IMR-90 (cell line): ENCODE data around the gene ITPRIP. TPM values are rescaled to one million over a fixed set of nuclear protein-coding genes. Genes with fewer than 3 reads are reported as not detected.

Experiments used
- ATAC-seq: fragments of 200-7000 bp; cut with Tn5 transposase; 2 replicates; pipeline ENCODE4 v1.9.1; 2020; ENCODE audit warnings: low read depth, mild to moderate bottlenecking, moderate library complexity
- BruUV-seq: library from RNA; stranded (reverse); fragments of 400-500 nt; replicated peaks from 2 replicates; lab custom pipeline; 2021; lab: Mats Ljungman, UMichigan
- CTCF ChIA-PET: fragments of 300-600 bp; formaldehyde crosslinking; extraction: SDS; loops from one replicate; lab custom pipeline; 2021; ENCODE audit warnings: antibody characterized with exemption; lab: Yijun Ruan, JAX
- POLR2A ChIA-PET: fragments of 300-600 bp; sonication (Branson Sonifier 250); formaldehyde crosslinking; loops from one replicate; lab custom pipeline; 2022; ENCODE audit warnings: antibody characterized with exemption; ENCODE audit not compliant: unreplicated experiment; lab: Charles Lee
- DNase-seq: peaks from one replicate; pipeline ENCODE4 v3.0.0; 2013
- H2AFZ ChIP-seq: replicated peaks from 2 replicates; pipeline ENCODE3; 2013; ENCODE audit warnings: low read length, mild to moderate bottlenecking; ENCODE audit not compliant: poor library complexity
- H2AK5ac ChIP-seq: 2 replicates; pipeline ENCODE4 v1.6.1; 2013; ENCODE audit warnings: low read depth, low read length, inconsistent platforms
- H2AK9ac ChIP-seq: replicated peaks from 2 replicates; pipeline ENCODE3; 2013; ENCODE audit warnings: mild to moderate bottlenecking, low read depth, low read length, moderate library complexity; ENCODE audit not compliant: poor library complexity
- H2BK120ac ChIP-seq: 2 replicates; pipeline ENCODE4 v1.6.1; 2013; ENCODE audit warnings: low read depth, low read length, inconsistent platforms
- H2BK15ac ChIP-seq: 3 replicates; pipeline ENCODE4 v1.6.1; 2013; ENCODE audit warnings: low read depth, low read length, inconsistent platforms
- H2BK20ac ChIP-seq: 2 replicates; pipeline ENCODE4 v1.6.1; 2013; ENCODE audit warnings: low read depth, mild to moderate bottlenecking, inconsistent platforms, low read length, moderate library complexity
- H2BK5ac ChIP-seq: 2 replicates; pipeline ENCODE4 v1.6.1; 2013; ENCODE audit warnings: mild to moderate bottlenecking, low read depth, low read length, inconsistent platforms; ENCODE audit not compliant: poor library complexity, severe bottlenecking
- H3K14ac ChIP-seq: replicated peaks from 2 replicates; pipeline ENCODE4 v1.6.1; 2013; ENCODE audit warnings: low read depth, low read length, inconsistent platforms
- H3K18ac ChIP-seq: 2 replicates; pipeline ENCODE4 v1.6.1; 2013; ENCODE audit warnings: low read depth, low read length, control low read depth
- H3K23ac ChIP-seq: 2 replicates; pipeline ENCODE4 v1.6.1; 2013; ENCODE audit warnings: low read depth, low read length, inconsistent platforms
- H3K27ac ChIP-seq: 2 replicates; pipeline ENCODE4 v1.5.1; 2013; ENCODE audit warnings: mild to moderate bottlenecking, control low read depth, low read length; ENCODE audit not compliant: insufficient read depth
- H3K27me3 ChIP-seq: 2 replicates; pipeline ENCODE4 v1.6.1; 2013; ENCODE audit warnings: low read length; ENCODE audit not compliant: control insufficient read depth, insufficient read depth
- H3K36me3 ChIP-seq: 2 replicates; pipeline ENCODE4 v1.6.1; 2013; ENCODE audit warnings: low read length, mixed read lengths; ENCODE audit not compliant: control insufficient read depth, insufficient read depth
- H3K4ac ChIP-seq: 2 replicates; pipeline ENCODE4 v1.6.1; 2013; ENCODE audit warnings: low read depth, low read length, inconsistent platforms
- H3K4me1 ChIP-seq: 2 replicates; pipeline ENCODE4 v1.6.1; 2013; ENCODE audit warnings: low read length, mixed read lengths; ENCODE audit not compliant: control insufficient read depth, insufficient read depth
- H3K4me2 ChIP-seq: 2 replicates; pipeline ENCODE4 v1.6.1; 2013; ENCODE audit warnings: low read depth, mild to moderate bottlenecking, control low read depth, low read length, moderate library complexity
- H3K4me3 ChIP-seq: 2 replicates; pipeline ENCODE4 v1.5.1; 2013; ENCODE audit warnings: low read depth, mild to moderate bottlenecking, control low read depth, low read length, moderate library complexity; ENCODE audit not compliant: insufficient read depth
- H3K56ac ChIP-seq: 2 replicates; pipeline ENCODE4 v1.6.1; 2013; ENCODE audit warnings: low read length, inconsistent platforms; ENCODE audit not compliant: insufficient read depth; ENCODE audit errors: extremely low read depth
- H3K79me1 ChIP-seq, 2 experiments: 2 replicates each; pipeline ENCODE4 v1.6.1; 2013; ENCODE audit warnings: low read length in 2 of 2, inconsistent platforms in 1 of 2, low read depth in 1 of 2
- H3K9ac ChIP-seq: 2 replicates; pipeline ENCODE4 v1.6.1; 2013; ENCODE audit warnings: low read depth, low read length, control low read depth
- H3K9me1 ChIP-seq: 2 replicates; pipeline ENCODE4 v1.6.1; 2013; ENCODE audit warnings: low read length, inconsistent platforms; ENCODE audit not compliant: insufficient read depth
- H3K9me3 ChIP-seq: 2 replicates; pipeline ENCODE4 v1.6.1; 2013; ENCODE audit warnings: low read length; ENCODE audit not compliant: control insufficient read depth, insufficient read depth
- H4K20me1 ChIP-seq: 2 replicates; pipeline ENCODE4 v1.6.1; 2013; ENCODE audit warnings: low read length, inconsistent platforms; ENCODE audit not compliant: insufficient read depth
- H4K5ac ChIP-seq: 2 replicates; pipeline ENCODE4 v1.6.1; 2013; ENCODE audit warnings: mild to moderate bottlenecking, low read depth, low read length, control low read depth
- H4K8ac ChIP-seq, 2 experiments: 2 replicates each; pipeline ENCODE4 v1.6.1; 2013; ENCODE audit warnings: low read depth in 2 of 2, low read length in 2 of 2, control low read depth in 1 of 2, inconsistent platforms in 1 of 2
- H4K91ac ChIP-seq: 2 replicates; pipeline ENCODE4 v1.6.1; 2013; ENCODE audit warnings: low read depth, low read length, inconsistent platforms; ENCODE audit not compliant: insufficient read depth
- BHLHE40 ChIP-seq: fragments of 150-350 bp; IDR thresholded peaks from 2 replicates; pipeline ENCODE4 v1.6.1; 2016; ENCODE audit warnings: mild to moderate bottlenecking, low read depth, low read length
- CEBPB ChIP-seq: IDR thresholded peaks from 2 replicates; pipeline ENCODE4 v1.6.1; 2012; ENCODE audit warnings: low read depth, low read length, improper control_type of control experiment
- CHD1 ChIP-seq: IDR thresholded peaks from 2 replicates; pipeline ENCODE4 v1.6.1; 2012; ENCODE audit warnings: low read depth, low read length, improper control_type of control experiment
- FOS ChIP-seq: fragments of 150-350 bp; IDR thresholded peaks from 2 replicates; pipeline ENCODE4 v1.6.1; 2016; ENCODE audit warnings: low read depth, low read length
- MXI1 ChIP-seq: IDR thresholded peaks from 2 replicates; pipeline ENCODE4 v1.6.1; 2012; ENCODE audit warnings: low read depth, mild to moderate bottlenecking, low read length, moderate library complexity, borderline replicate concordance
- NFE2L2 ChIP-seq: fragments of 150-350 bp; IDR thresholded peaks from 2 replicates; pipeline ENCODE4 v1.6.1; 2016; ENCODE audit warnings: low read depth, mild to moderate bottlenecking, low read length
- RAD21 ChIP-seq: IDR thresholded peaks from 2 replicates; pipeline ENCODE4 v1.6.1; 2012; ENCODE audit warnings: low read length, improper control_type of control experiment
- RCOR1 ChIP-seq: IDR thresholded peaks from 2 replicates; pipeline ENCODE4 v1.6.1; 2012; ENCODE audit warnings: mild to moderate bottlenecking, low read length, improper control_type of control experiment; ENCODE audit not compliant: insufficient replicate concordance
- RFX5 ChIP-seq: IDR thresholded peaks from 2 replicates; pipeline ENCODE4 v1.8.0; 2012; ENCODE audit warnings: low read depth, mild to moderate bottlenecking, low read length, moderate library complexity
- SMC3 ChIP-seq: fragments of 150-350 bp; IDR thresholded peaks from 2 replicates; pipeline ENCODE4 v1.6.1; 2016; ENCODE audit warnings: low read depth, mild to moderate bottlenecking, antibody characterized with exemption, low read length, moderate library complexity
- WGBS, 2 experiments: methylation state at CpG; one replicate each; pipeline versions ENCODE4 v1.1.5 to v1.1.7; 2013; ENCODE audit warnings: missing lambda C conversion rate in 2 of 2; ENCODE audit not compliant: insufficient read length in 1 of 2; ENCODE audit errors: extremely low coverage in 2 of 2; 5-methylcytosine and 5-hydroxymethylcytosine counted together
- dilution Hi-C: fragments of 300-500 bp; cut with HindIII; formaldehyde crosslinking; loops from one replicate; pipeline ENCODE4 v1.14.3; 2018; ENCODE audit warnings: low sequenced_read_pairs; ENCODE audit not compliant: unreplicated experiment
- in situ Hi-C: fragments of 300-500 bp; cut with MboI; formaldehyde crosslinking; loops from 3 replicates; pipeline ENCODE4 v1.14.3; 2019; ENCODE audit warnings: low sequenced_read_pairs, inconsistent platforms, mixed read lengths
- intact Hi-C: fragments of 100-400 bp; cut with micrococcal nuclease; formaldehyde crosslinking; loops from 2 replicates; pipeline ENCODE4 v1.10.0; 2022
- polyA plus RNA-seq, 3 experiments: library from polyadenylated mRNA; depleted of rRNA; stranded (reverse); fragments of >200 nt; gene quantifications; 2 replicates each; pipeline ENCODE4 v1.2.3, GENCODE V29; 2012; ENCODE audit warnings: low replicate concordance in 1 of 3
- total RNA-seq: library from RNA; depleted of rRNA; stranded (reverse); fragments of >200 nt; gene quantifications from 2 replicates; pipeline ENCODE4 v1.2.3, GENCODE V29; 2012
- TF ChIP-seq, protein P1 (sequence below): fragments of 150-350 bp; IDR thresholded peaks from 2 replicates; pipeline ENCODE4 v1.6.1; 2017; ENCODE audit warnings: mild to moderate bottlenecking, antibody characterized with exemption, low read length, low read depth
- TF ChIP-seq, protein P2 (sequence below): fragments of 150-350 bp; IDR thresholded peaks from 2 replicates; pipeline ENCODE4 v1.6.1; 2016; ENCODE audit warnings: low read depth, mild to moderate bottlenecking, low read length, moderate library complexity, borderline replicate concordance
- TF ChIP-seq, protein P3 (sequence below): conservative IDR thresholded peaks from 2 replicates; pipeline ENCODE4 v1.5.1; 2012; ENCODE audit warnings: mild to moderate bottlenecking, low read depth, low read length, improper control_type of control experiment

The ITPRIP gene
- total and polyA plus RNA-seq, 2 of the 4 experiments (the other 2 are of a cell fraction) = 7.5 to 31.9 TPM

DNA sequence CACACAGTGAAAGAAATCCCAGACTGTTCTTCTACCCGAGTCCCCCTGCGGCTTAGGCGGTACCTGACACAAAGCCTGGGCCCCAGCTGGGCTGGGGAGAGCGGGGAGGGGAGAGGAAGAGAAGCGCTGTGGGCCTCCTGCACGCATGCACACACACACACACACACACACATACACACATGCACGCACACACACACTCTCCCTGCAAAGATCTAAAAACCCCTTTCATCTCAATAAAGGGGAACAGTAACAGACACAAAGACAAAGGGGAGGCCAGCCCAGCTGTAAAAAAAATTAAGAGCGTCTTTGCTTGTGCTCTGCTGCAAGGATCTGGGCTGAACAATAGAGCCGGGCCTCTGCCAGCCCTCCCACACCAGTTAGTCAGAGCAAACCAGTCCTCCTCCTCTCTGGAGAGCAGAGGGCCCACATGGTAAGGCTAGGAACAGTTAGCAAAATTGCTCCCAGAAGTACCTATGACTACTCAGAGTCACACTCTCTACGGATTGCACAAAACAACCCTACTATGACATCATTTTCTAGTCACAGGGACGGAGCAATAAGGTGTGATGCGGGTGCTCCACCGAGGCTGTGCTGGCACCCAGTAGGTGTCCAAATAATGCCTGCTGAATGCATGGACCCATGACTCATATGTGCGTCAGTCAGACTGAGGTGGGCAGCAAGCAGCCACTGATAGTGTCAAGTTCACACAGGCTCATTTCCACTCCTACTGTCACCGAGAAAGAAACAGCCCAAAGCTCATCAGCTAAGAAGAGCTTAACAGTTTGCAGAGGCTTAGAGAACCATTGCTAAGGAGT is 9.2 kb downstream of the ITPRIP start:
- CTCF ChIA-PET = interaction anchor here (1.5 kb wide), 1 partner anchor 23 kb away, joined by 5 read pairs; no protein-coding TSS in a partner anchor
- WGBS, 2 experiments = 0% methylated on average over 3 of the region's 15 CpGs; no CpG with 5 or more reads in 1 of the 2 experiments
- no TSS peak for BruUV-seq
- TF ChIP-seq, protein P1, sequence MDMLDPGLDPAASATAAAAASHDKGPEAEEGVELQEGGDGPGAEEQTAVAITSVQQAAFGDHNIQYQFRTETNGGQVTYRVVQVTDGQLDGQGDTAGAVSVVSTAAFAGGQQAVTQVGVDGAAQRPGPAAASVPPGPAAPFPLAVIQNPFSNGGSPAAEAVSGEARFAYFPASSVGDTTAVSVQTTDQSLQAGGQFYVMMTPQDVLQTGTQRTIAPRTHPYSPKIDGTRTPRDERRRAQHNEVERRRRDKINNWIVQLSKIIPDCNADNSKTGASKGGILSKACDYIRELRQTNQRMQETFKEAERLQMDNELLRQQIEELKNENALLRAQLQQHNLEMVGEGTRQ = peak; percentile 48
- TF ChIP-seq FOS = peak; percentile 95
- 0 out of 2 replicates have a peak, but pooled peaks have one; percentile 2 for TF ChIP-seq RAD21
- TF ChIP-seq NFE2L2 = no peak
- TF ChIP-seq RFX5 = no peak
- TF ChIP-seq MXI1 = 0 out of 2 replicates have a peak, but pooled peaks have one; percentile 26
- peak; percentile 70 for TF ChIP-seq BHLHE40
- TF ChIP-seq CEBPB = peak; percentile 99
- TF ChIP-seq RCOR1 = peak; percentile 46
- TF ChIP-seq, protein P2, sequence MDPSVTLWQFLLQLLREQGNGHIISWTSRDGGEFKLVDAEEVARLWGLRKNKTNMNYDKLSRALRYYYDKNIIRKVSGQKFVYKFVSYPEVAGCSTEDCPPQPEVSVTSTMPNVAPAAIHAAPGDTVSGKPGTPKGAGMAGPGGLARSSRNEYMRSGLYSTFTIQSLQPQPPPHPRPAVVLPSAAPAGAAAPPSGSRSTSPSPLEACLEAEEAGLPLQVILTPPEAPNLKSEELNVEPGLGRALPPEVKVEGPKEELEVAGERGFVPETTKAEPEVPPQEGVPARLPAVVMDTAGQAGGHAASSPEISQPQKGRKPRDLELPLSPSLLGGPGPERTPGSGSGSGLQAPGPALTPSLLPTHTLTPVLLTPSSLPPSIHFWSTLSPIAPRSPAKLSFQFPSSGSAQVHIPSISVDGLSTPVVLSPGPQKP = no peak
- TF ChIP-seq, protein P3, sequence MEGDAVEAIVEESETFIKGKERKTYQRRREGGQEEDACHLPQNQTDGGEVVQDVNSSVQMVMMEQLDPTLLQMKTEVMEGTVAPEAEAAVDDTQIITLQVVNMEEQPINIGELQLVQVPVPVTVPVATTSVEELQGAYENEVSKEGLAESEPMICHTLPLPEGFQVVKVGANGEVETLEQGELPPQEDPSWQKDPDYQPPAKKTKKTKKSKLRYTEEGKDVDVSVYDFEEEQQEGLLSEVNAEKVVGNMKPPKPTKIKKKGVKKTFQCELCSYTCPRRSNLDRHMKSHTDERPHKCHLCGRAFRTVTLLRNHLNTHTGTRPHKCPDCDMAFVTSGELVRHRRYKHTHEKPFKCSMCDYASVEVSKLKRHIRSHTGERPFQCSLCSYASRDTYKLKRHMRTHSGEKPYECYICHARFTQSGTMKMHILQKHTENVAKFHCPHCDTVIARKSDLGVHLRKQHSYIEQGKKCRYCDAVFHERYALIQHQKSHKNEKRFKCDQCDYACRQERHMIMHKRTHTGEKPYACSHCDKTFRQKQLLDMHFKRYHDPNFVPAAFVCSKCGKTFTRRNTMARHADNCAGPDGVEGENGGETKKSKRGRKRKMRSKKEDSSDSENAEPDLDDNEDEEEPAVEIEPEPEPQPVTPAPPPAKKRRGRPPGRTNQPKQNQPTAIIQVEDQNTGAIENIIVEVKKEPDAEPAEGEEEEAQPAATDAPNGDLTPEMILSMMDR = no peak
- no peak for TF ChIP-seq SMC3
- peak; percentile 32 for TF ChIP-seq CHD1

More for the DNA sequence above, 9.2 kb downstream of the ITPRIP start:
- Histone ChIP-seq H2AFZ (peak overlapping the region; percentile 47), H3K27me3 (no peaks in the 10 kb centered on the region), H2AK9ac (peak overlapping the region; percentile 95), H3K23ac (peak overlapping the region; percentile 92), H3K9me1 (peaks cover 65% of the 10 kb centered on the region), H4K8ac (peak overlapping the region; percentile 11 to 89; a peak in 3 of 4 replicates), H3K56ac (peak overlapping the region; percentile 64; the same call in 1 of the 2 replicates), H2BK20ac (peak overlapping the region; percentile 88), H2BK120ac (peak overlapping the region; percentile 80), H3K36me3 (no peaks in the 10 kb centered on the region; the same call in 1 of the 2 replicates), H3K9me3 (no peaks in the 10 kb centered on the region), H3K18ac (peak overlapping the region; percentile 68), H3K4me2 (peak overlapping the region; percentile 75), H4K20me1 (peaks cover 99% of the 10 kb centered on the region), H4K91ac (peak overlapping the region; percentile 67), H2BK5ac (peak overlapping the region; percentile 89), H3K4me3 (no peak overlapping the region), H2AK5ac (peak overlapping the region; percentile 83), H3K9ac (peak overlapping the region; percentile 57), H3K27ac (peak overlapping the region; percentile 76), H3K4me1 (peaks cover 63% of the 10 kb centered on the region), H2BK15ac (peak overlapping the region; percentile 76), H3K14ac (peak overlapping the region; percentile 90), H4K5ac (peak overlapping the region; percentile 25), H3K4ac (peak overlapping the region; percentile 86), H3K79me1 (peaks cover 2 to 88% of the 10 kb centered on the region in 2 experiments; a peak in 2 of 4 replicates)
- intact Hi-C loops (loop anchor here (2.0 kb wide), 1 partner anchor 28 kb away; no protein-coding TSS in a partner anchor), dilution Hi-C loops (no loop called here), in situ Hi-C loops (no loop called here)
- DNase-seq (peak; percentile 97), ATAC-seq (peak; percentile 50)
- POLR2A ChIA-PET = no interaction called here
